Retinal pigment epithelial cell (primary cell): ENCODE results near the gene LRRC37A2.
"Not testable (repeated sequence)": the region's sequence is repeated elsewhere in the genome, so short reads cannot be mapped to it uniquely, and the experiment has no call there.

Source experiments
- DNase-seq: peaks from one replicate; pipeline ENCODE4 v3.0.0-alpha.2; 2010; ENCODE audit warnings: low read depth
- H3K4me3 ChIP-seq: 2 replicates; pipeline ENCODE4 v1.5.1; 2011; ENCODE audit warnings: mild to moderate bottlenecking, low read length, control low read depth, moderate library complexity

The LRRC37A2 gene

DNA sequence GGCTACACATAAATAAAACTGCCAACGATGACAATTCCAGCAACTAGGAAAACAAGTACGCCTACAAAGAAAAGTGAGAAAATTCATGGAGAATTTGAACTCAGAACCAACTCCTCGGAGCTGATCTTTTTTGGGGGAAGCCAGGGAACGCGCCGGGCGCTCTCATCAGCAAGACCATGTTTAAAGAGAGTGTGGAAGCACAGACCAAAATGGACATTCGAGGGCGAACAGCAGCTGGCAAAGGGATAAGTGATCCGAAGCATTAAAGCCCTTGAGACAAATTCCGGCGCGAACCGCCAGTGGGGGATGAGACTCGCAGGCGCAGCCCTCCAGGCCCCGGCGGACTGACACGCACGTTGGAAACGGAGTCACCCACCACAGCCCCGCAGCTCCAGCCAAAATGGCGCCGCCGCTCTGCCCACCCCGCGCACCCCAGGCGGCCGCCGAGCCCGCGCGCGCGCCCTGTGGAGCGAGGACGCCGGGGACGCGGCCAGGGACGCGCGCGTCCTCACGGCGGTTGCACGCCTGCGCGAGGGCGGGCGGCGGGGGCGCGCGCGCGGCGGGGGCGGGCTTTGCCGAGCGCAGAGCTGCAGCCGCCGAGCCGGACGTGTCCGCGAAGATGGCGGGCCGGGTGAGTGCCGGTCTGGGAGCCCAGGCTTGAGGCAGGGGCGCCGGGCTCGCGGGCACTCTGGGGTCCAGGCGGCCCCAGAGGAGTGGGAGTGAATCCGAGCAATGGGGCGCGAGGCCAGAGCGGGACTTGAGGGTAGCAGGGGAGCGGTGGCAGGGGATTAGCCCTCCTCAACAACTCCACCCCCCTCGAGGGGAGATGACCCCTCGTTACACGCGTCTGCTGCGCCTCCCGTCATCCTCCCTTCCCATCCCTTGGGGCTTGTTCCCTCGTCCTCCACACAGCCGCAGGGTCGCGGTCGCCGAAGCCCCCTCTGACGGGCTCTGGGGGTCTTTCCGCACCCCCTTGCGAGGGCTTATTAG, 78.2 kb downstream of the LRRC37A2 start, which contains the start of gene NSF:
NSF (plus strand) TSS at position 513 of the 990 bp plus-strand sequence; CDS start at position 620, 107 bp downstream.
- not testable (repeated sequence) for H3K4me3 ChIP-seq, DNase-seq

- not testable (repeated sequence) for DNase-seq, H3K4me3 ChIP-seq
Observed at GRCh38 chr17:46591332-46591731, 79.1 kb downstream of the LRRC37A2 start.

GRCh38 chr17:46598344-46598931, 86.2 kb downstream of the LRRC37A2 start:
- H3K4me3 ChIP-seq, DNase-seq: not testable (repeated sequence)

GRCh38 chr17:46600767-46601166, 88.5 kb downstream of the LRRC37A2 start:
- not testable (repeated sequence) for H3K4me3 ChIP-seq, DNase-seq

DNA sequence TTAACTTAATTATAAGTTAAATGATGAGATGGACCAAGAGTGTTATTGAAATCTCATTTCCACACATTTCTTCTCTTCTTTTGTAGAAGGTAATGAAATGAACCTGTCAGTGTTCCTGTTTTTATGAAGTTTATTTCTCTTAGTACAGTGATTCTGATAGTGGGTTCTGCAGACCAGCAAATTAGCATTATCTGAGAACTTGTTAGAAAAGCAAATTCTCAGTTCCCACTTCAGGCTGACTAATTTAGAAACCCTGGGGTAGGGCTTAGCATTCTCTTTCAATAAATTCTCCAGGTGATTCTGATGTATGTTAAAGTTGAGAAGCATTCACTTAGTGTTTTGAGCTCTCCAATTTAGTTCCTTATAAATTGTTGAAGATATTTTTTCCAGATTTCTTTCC, 90.9 kb downstream of the LRRC37A2 start:
- H3K4me3 ChIP-seq, DNase-seq: not testable (repeated sequence)
